ENCODE measurements around the gene MAPKAP1.

The MAPKAP1 gene

DNA sequence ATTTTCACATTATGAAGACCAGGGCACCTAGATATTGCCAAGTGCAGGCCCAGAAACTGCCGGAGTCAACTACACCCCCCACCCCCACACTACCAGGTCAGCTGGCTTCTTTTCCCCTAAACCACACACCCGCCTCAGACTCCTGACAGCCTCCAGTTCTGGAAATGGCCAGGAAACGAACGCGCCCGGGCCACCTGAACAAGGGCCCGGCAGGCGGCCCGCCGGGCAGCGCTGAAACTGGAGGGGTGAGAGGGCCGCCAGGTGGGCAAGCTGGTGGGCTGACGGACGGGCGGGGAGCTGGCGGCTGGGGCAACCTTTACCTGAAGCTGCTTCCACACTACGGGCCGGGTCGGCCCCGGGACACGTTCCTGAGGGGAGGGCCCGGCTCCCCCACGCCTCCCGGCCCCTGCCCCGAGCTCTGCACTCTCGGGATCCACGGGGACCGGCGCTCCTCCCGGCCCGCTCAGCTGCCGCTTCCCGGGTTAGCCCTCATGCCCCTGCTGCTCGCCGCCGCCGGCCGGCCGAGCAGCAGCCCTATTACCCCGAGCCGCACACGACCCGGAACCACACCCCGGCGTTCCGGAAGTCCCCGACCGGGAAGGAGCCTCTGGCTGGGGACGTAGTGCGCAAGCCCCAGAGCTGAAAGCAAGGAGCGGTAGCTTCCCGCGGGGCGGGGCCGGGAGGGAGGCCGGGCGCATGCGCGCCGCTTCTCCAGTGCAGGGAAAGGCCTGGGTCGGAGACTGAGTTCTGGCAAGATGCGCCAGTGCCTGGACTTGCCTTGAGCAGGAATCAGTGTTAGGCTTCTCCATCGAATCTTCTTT lies at the start of gene MAPKAP1:
Gene MAPKAP1 (minus strand): TSS at position 558 of the 821 bp plus-strand sequence. CDS start 34,634 bp downstream, outside the sequence.
- peak; percentile 89 to 96 for DNase-seq

DNA sequence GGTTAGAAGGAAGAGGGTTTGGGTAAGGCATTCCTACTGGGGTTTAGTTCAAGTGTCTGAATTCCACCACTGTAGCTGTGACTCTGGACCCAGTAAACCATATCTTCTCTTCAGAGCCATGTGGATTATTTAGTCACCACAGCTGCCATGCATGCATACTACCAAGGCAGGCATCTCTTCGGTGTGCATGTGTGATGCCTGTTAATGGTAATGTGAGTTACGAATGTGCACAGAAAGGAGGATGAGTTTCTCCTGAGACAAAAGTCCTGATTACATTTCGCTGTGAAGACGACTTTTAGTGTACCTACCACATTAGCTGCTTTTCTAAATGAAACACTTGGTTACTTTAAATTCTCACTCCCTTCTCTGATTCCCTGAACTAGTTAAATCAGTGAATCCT lies 49.5 kb upstream of the MAPKAP1 start:
- DNase-seq = no peak

DNA sequence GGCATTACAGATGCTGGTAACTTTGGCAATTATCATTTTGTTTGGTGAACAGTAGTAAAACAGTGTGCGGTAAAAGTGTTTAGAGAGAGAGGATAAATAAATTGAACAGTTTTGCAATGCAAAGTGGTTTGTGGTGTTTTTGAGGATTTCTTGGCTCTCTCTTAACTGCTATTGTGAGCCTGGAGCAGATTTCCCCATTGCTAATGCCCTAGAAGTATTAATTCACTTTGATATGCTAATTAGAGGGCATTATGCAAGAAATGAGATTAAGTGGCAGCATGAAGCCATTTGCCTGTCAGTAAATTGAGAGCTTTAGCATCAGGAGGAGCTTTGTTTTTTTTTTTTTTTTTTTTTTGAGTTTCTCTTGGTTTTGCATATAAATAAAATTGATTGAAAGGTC lies 48.3 kb upstream of the MAPKAP1 start:
- no peak for DNase-seq

DNA sequence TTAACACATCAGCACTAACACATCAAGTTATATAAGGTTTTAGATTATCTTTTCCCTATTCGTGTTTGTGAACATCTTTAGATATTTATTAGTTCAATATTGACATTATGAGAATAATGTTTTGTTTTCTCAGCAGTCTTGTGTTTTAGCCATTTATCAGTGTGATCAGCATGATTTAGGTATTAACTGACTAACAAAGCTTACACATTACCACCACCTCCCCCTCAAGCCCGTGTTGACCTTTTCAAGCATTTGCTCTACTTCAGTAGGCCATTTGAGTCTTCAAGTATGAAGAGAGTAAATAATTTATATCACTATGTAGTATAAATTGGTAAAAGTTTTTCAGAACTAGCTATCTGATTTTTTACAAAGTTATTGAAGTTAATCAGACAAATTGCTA lies 47.1 kb upstream of the MAPKAP1 start:
- no peak for DNase-seq

- no peak for DNase-seq
These were observed 45.1 kb upstream of the MAPKAP1 start for GRCh38 chr9:125752070-125752628.

DNA sequence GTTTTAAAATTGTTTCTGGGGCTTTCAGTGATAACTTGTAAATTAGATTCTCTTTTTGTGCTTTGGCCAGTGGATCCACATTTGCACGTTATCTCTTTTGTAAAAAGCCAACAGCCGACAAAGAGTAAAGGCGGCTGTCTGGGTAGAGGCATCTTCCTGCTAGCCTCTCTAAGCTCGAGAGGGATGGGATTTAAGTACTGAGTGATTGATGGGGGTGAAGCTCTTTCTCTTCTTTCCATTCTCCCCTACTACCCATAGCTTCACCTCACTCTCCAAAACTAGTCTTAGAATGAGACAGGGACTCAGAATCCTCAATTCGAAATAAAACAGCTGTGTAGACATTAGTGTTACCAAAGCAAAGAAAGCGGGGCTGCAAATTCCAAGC lies 43.6 kb upstream of the MAPKAP1 start:
- peak; percentile 47 to 55 for DNase-seq

DNA sequence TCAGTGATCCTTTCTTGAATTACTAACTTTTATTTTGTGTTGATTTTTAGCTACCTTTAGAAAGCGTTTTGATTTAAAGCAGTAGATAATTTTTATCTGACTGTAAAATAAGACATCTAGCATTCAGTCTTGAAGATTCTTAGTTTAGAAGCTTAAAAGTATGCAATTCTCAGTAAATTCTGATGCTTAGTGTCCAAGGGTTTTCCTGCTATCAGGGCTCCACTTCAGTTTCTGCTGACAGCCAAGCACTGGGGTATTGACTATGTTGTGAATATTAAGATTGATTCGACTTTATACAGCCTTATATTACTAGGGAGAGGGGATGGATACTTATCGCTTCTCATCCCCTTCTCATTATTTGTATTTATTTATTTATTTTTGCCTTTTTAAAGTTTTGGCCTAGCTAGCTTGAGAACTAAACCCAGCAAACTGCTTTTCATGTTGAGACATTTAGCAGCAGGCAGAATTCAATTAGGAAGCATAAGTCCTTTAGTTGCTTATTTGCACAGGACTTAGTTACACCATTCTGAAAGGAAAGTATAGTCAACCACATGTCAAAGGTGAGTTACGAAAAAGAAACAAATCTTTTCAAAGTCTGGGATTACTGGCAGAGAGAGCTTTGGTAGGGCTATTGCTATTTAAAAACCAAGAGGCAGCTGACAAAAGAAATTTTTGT lies 43.1 kb upstream of the MAPKAP1 start:
- no peak for DNase-seq

GRCh38 chr9:125749287-125749935 lies 42.4 kb upstream of the MAPKAP1 start:
- no peak for DNase-seq

GRCh38 chr9:125748446-125749099 lies 41.6 kb upstream of the MAPKAP1 start:
- DNase-seq = no peak

DNA sequence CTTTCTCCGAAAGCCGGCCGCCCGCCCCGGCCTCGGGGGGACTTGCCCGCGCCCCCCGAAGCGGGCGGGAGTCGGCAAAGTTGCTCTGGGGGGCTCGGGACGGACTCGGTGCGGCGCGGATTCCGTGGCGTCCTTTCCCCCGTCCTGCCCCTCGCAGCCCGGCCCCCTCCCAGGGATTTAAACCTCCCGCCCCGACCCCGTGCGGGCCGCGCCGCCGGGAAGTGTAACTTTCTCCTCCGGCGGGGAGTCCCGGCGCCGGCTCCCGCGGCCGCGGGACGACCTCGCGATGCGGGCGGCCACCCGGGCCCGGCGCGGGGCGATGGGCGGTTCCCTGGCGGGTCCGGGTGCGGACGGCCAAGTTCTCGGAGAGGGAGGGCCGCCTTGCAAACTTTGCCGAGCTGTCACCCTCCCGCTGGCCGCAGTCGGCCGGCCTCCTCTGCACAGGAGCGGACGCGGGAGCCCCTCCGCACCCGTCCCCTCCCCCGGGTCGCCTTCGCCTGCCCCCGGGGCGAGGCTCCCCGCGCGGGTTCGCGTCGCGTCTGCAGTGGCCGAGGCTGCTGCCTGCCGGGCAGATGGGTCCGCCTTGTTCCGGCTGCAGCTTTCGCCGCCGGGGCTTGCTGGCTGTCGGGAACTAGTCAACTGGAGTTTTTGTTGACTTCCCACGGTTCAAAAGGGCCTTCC lies 40.9 kb upstream of the MAPKAP1 start:
- no peak for DNase-seq

GRCh38 chr9:125747053-125747764 lies 40.2 kb upstream of the MAPKAP1 start, which contains the start of gene PBX3:
PBX3 (plus strand) TSS chr9:125747373.
- DNase-seq = peak; percentile 32 to 66

DNA sequence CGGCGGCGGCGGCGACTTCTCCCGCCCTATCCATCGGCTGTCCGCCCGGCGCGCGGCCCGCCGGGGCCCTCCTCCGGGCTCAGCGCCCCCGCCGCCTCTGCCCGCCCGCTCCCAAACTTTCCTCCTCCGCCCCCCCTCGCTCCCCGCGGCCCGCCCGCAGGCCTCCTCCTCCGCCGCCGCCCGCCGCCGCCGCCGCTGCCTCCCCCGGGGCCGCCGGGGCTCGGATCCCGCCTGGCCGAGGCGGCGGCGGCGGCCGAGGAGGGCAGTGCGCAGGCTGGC lies 39.7 kb upstream of the MAPKAP1 start:
- no peak for DNase-seq

DNA sequence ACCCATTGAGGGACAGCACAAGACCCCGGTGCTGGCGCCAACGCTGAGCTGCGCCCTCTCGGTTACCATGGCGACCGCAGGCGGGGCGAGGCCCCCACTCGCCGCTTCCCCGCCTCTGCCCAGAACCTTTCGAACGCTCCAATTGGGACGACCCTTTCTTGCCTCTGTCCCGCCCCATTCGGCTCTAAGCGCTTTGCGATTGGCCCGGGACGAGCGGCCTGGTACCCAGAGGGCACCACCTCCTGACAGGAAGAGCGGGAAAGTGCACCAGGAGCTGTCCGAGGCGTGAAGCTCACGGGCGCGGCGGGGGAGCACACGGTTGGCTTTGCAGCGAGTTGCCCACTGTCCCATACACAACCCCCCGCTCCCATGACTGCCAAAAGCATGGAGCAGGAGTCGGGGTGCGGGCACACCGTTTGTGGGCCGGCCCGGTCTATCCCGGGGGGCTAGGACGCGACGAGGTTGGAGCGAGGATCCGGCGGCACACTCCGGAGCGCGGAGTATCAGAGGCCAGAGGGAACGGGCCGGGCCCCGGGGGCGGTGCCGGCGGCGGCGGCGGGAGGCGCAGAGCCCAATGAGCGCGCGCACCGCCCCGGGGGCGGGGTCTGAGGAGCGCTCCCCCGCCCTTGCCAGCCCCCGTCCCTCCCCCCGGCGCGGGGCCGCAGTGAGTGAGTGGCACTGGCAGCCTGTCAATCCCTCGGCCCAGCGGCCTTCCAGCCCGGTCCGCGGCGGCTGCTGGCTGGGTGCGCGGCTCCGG lies 39.2 kb upstream of the MAPKAP1 start:
- peak; percentile 97 to 98 for DNase-seq

DNA sequence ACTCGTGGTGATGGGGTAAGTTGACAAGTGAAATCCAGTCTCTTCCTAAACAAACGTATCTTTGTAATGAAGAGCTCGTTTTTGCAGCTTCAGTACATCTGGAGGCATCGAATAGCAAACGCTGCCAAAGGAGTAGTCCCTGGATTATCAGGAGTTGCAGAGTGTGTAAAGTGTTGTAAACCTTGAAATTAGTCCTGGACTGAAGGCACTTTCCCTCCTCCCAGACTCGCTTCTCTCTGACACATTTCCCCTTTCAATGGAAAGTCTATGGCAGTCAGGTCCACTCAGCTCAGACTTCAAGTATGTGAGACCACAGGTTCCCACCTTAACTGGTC lies 38.6 kb upstream of the MAPKAP1 start:
- DNase-seq = no peak

DNA sequence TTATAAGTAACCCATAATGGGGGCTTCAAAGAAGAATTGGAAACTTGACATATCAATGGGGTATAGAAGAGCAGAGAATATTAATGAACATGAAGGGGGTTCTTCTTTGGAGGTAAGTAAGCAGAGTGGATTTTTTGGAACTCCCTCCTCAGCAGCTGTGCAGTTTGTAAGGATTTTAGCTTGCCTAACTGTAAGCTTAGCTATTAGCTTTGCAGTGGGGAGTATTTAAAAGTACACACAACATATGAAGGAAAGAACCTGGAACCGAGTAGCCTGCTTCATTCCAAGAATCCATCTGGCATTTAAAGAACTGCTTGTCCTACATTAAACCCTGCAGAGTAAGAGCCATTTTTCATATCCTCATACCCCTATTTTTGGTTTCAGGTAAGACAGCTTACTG lies 38.0 kb upstream of the MAPKAP1 start:
- no peak for DNase-seq

GRCh38 chr9:125744616-125745015 lies 37.6 kb upstream of the MAPKAP1 start:
- DNase-seq = no peak

DNA sequence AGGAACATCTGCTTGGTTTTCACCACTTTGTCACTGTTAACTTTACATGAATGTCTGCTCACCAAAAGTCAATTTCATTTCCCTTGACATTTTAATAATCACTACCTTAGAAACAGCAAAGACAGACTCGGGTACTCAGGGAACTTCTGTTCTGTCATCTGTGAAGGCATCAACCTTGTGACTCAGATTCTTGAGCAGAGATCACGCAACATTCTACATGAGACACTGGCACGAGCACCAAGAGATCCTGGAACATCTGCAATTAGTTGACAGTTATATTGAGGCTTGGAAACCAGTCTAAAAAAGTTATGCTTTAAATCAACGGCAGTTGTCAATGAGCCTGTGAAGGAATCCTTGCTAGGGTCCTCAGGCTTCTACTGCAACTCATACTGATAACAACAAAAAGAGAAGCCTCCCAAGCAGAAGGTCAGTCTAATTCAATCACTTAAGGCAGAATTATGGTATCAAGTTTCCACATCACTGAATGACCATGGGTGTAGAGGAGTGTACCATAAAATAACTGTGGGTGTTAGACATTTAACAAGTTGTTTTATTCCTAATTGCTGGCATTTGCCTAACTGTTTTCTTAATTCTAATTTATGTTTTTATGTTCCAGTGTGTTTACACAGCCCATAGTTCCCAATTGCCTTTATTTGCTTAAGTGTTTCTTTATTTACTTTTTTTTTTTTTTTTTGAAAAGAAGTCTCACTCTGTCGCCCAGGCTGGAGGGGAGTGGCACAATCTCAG lies 36.8 kb upstream of the MAPKAP1 start:
- DNase-seq = no peak

DNA sequence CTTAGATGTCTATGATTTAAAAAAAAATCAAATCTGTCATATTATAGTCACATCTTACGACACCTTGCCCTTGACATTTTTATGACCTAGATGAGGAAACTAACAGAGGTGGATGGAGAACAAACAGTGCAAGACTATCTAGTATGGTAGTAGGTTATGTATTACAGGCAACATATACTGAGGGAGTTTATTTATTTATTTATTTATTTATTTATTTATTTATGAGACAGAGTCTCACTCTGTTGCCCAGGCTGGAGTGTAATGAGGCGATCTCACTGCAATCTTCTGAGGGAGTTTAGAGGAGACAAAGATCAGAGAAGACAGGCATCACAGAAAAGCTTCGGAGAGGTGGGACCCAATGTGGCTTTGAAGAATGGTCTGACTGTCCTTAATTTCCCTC lies 35.6 kb upstream of the MAPKAP1 start:
- no peak for DNase-seq

DNA sequence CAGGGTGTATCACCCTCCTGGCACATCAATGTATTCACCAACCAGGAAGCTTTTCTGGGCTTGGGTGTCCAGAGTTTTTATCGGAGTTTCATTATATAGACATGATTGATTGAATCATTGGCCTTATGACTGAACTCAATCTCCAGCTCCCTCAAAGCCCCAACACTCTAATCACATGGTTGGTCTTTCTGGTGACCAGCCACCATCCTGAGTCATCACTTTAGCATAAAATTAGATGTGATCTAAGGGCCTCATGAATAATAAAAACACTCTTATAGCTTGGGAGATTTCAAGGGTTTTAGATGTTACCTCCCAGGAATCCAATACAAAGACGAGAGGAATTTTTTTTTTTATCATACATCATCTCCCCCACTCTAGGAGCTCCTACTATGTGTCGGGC lies 32.4 kb upstream of the MAPKAP1 start:
- DNase-seq = no peak

- no peak for DNase-seq
These were observed 25.6 kb upstream of the MAPKAP1 start for GRCh38 chr9:125732562-125732961.

- DNase-seq = no peak
These were observed 23.2 kb upstream of the MAPKAP1 start for GRCh38 chr9:125730168-125730567.
